OCI-LY1 (cell line): Measurements from ENCODE around the gene WDR6.

Source experiments
- H2AFZ ChIP-seq: fragments of 200-600 bp; sonication (generic), shearing (Covaris generic); 2 replicates; pipeline ENCODE4 v1.6.0; 2014; ENCODE audit warnings: antibody characterized with exemption, mild to moderate bottlenecking, low read length
- H3F3A ChIP-seq: fragments of 200-600 bp; sonication (generic), shearing (Covaris generic); 2 replicates; pipeline ENCODE4 v1.6.0; 2014; ENCODE audit warnings: mild to moderate bottlenecking, antibody characterized with exemption, low read length, moderate library complexity; ENCODE audit not compliant: insufficient read depth
- H3K27ac ChIP-seq: fragments of 200-600 bp; sonication (generic); 2 replicates; pipeline ENCODE4 v1.5.1; 2014; ENCODE audit warnings: low read length, mixed run types, mild to moderate bottlenecking, low read depth; ENCODE audit not compliant: poor library complexity, severe bottlenecking
- H3K27me3 ChIP-seq: fragments of 200-600 bp; sonication (generic); 2 replicates; pipeline ENCODE4 v1.6.0; 2014; ENCODE audit warnings: antibody characterized with exemption, mild to moderate bottlenecking, low read length, moderate library complexity; ENCODE audit not compliant: insufficient read depth
- H3K36me3 ChIP-seq: fragments of 200-600 bp; sonication (generic); 2 replicates; pipeline ENCODE4 v1.6.1; 2014; ENCODE audit warnings: mild to moderate bottlenecking, antibody characterized with exemption, low read length, moderate library complexity, mixed read lengths; ENCODE audit not compliant: insufficient read depth
- H3K4me1 ChIP-seq: fragments of 200-600 bp; sonication (generic); 2 replicates; pipeline ENCODE4 v1.5.1; 2014; ENCODE audit warnings: mild to moderate bottlenecking, low read length, moderate library complexity; ENCODE audit not compliant: insufficient read depth, severe bottlenecking
- H3K4me2 ChIP-seq: fragments of 200-600 bp; sonication (generic), shearing (Covaris generic); 2 replicates; pipeline ENCODE4 v1.6.1; 2014; ENCODE audit warnings: low read length
- H3K4me3 ChIP-seq: fragments of 200-600 bp; sonication (generic); 2 replicates; pipeline ENCODE4 v1.5.1; 2014; ENCODE audit warnings: low read length, low read depth, mild to moderate bottlenecking, mixed read lengths; ENCODE audit not compliant: poor library complexity, severe bottlenecking
- H3K79me2 ChIP-seq: fragments of 200-600 bp; shearing (Covaris generic); 2 replicates; pipeline ENCODE4 v1.6.1; 2016; ENCODE audit warnings: mixed run types, low read length, mixed read lengths; ENCODE audit not compliant: insufficient read depth
- H3K9ac ChIP-seq: fragments of 200-600 bp; sonication (generic), shearing (Covaris generic); 2 replicates; pipeline ENCODE4 v1.6.1; 2014; ENCODE audit warnings: mild to moderate bottlenecking, low read length, mixed read lengths
- H3K9me2 ChIP-seq: fragments of 200-600 bp; sonication (generic), shearing (Covaris generic); 2 replicates; pipeline ENCODE4 v1.6.1; 2014; ENCODE audit warnings: low read depth, mild to moderate bottlenecking, low read length, mixed read lengths
- H3K9me3 ChIP-seq: fragments of 200-600 bp; shearing (Covaris generic); 2 replicates; pipeline ENCODE4 v1.6.1; 2014; ENCODE audit warnings: low read length, mixed read lengths
- H4K20me1 ChIP-seq: fragments of 200-600 bp; sonication (generic), shearing (Covaris generic); 2 replicates; pipeline ENCODE4 v1.6.0; 2016; ENCODE audit warnings: mild to moderate bottlenecking, low read length; ENCODE audit not compliant: insufficient read depth
- CTCF ChIP-seq: fragments of 200-600 bp; sonication (generic), shearing (Covaris generic); IDR thresholded peaks from 2 replicates; pipeline ENCODE4 v1.5.1; 2017; ENCODE audit warnings: mild to moderate bottlenecking, antibody characterized with exemption, low read length, moderate library complexity, mixed read lengths
- EZH2 ChIP-seq: fragments of 200-600 bp; sonication (generic), shearing (Covaris generic); IDR thresholded peaks from 2 replicates; pipeline ENCODE4 v1.8.0; 2017; ENCODE audit warnings: borderline replicate concordance, mixed run types, mild to moderate bottlenecking, antibody characterized with exemption, low read length, moderate library complexity, mixed read lengths

WDR6 gene

DNA sequence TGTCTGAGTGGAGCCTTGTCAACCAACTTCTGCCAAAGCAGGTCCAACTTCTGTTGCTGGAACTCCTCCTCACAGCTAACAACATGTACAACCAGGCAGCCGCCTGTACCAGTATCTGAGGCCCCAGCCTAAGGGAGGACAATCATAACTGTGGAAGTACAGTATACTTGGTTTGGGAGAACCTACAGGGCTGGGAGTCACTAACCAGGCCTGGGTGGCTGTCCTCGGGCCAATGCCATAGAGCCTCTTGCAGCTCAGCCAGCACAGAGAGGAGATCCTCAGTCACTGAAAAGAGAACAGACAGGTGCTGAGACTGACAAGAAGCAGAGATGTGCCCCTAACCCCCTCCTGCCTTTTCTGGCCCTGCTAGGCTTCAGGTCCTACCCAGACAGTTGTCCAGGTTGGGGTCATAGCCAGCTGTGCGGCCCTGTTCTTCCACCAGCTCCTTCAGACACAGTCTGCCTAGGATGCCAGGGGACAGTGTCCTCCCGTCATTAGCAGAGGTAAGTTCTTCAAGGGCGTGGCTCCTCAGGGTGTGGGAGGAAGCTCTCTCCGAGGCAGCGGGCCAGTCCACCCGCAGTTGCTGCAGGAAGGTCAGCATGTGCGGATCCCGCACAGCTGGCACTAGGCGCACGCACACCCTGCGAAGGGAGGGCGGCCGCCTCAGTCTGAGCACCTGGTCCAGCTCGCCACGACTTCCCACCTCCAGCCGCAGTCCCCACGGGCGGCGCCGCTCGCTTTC is 10.2 kb downstream of the WDR6 start:
- Histone ChIP-seq H3K9me2 (no peaks in the 10 kb centered on the region), H3K27me3 (no peaks in the 10 kb centered on the region), H3K36me3 (peaks cover 36% of the 10 kb centered on the region), H3K4me1 (peaks cover 27% of the 10 kb centered on the region), H3K27ac (peak overlapping the region; percentile 96), H3K9ac (peak overlapping the region; percentile 95; the same call in 1 of the 2 replicates), H3K4me2 (peak overlapping the region; percentile 98), H4K20me1 (no peaks in the 10 kb centered on the region), H3K4me3 (peak overlapping the region; percentile 95), H3K79me2 (peaks cover 13% of the 10 kb centered on the region; the same call in 1 of the 2 replicates), H3F3A (0 out of 2 replicates have a peak, but pooled peaks cover 8% of the 10 kb centered on the region), H2AFZ (no peak overlapping the region), H3K9me3 (no peaks in the 10 kb centered on the region)
- TF ChIP-seq CTCF, result no peak
- no peak for TF ChIP-seq EZH2

GRCh38 chr3:49017971-49018706 is 10.9 kb downstream of the WDR6 start, which contains the start of gene DALRD3:
TSS of gene DALRD3 (minus strand) at chr3:49018580. CDS start at chr3:49018564, 16 bp downstream.
- Histone ChIP-seq H3K27ac (peak within 1 kb of the TSS; percentile 96), H3F3A (0 out of 2 replicates have a peak, but pooled peaks cover 8% of the 10 kb centered on the region), H3K9me2 (no peaks in the 10 kb centered on the region), H2AFZ (no peak within 1 kb of the TSS), H4K20me1 (no peaks in the 10 kb centered on the region), H3K9ac (peak within 1 kb of the TSS; percentile 95), H3K79me2 (peaks cover 13% of the 10 kb centered on the region; the same call in 1 of the 2 replicates), H3K4me1 (peaks cover 33% of the 10 kb centered on the region), H3K36me3 (peaks cover 31% of the 10 kb centered on the region), H3K27me3 (no peaks in the 10 kb centered on the region), H3K4me3 (peak within 1 kb of the TSS; percentile 95), H3K9me3 (no peaks in the 10 kb centered on the region), H3K4me2 (peak within 1 kb of the TSS; percentile 98)
- TF ChIP-seq CTCF, result no peak
- no peak for TF ChIP-seq EZH2

DNA sequence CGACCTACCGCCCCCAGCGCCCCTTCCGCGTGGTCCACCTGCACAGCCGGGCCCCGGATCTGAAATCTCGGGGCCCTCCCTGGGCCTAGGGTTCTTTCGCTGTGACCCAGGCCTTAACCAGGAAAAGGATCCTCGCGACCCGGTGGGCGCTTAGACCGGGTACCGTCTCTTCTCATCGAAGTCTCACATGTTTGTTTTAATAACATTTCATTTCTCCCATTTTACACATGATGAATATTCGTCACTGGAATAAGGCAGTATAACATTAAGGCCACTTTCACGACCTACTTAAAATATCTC is 11.5 kb downstream of the WDR6 start:
- Histone ChIP-seq H3K79me2 (peaks cover 13% of the 10 kb centered on the region; the same call in 1 of the 2 replicates), H3K27ac (peak overlapping the region; percentile 96), H4K20me1 (no peaks in the 10 kb centered on the region), H3K9ac (peak overlapping the region; percentile 95), H3K4me2 (peak overlapping the region; percentile 98), H3K9me2 (no peaks in the 10 kb centered on the region), H3K9me3 (no peaks in the 10 kb centered on the region), H3K27me3 (no peaks in the 10 kb centered on the region), H3K36me3 (peaks cover 32% of the 10 kb centered on the region), H3K4me3 (peak overlapping the region; percentile 95), H2AFZ (no peak overlapping the region), H3F3A (0 out of 2 replicates have a peak, but pooled peaks cover 8% of the 10 kb centered on the region), H3K4me1 (peaks cover 37% of the 10 kb centered on the region)
- TF ChIP-seq CTCF (no peak), EZH2 (no peak)
